GM23338 (cell line): ENCODE measurements around the gene DPP3. TPM values are rescaled to one million over a fixed set of nuclear protein-coding genes. Genes with fewer than 3 reads are reported as not detected.

Experiments
- ATAC-seq: fragments of 200-7000 bp; cut with Tn5 transposase; 3 replicates; pipeline ENCODE4 v1.9.1; 2020
- DNase-seq: peaks from one replicate; pipeline ENCODE4 v3.0.0-alpha.2; 2015; ENCODE audit warnings: low spot score
- H2AFZ ChIP-seq: fragments of 200-600 bp; sonication (generic); 2 replicates; pipeline ENCODE4 v1.8.0; 2016; ENCODE audit warnings: antibody characterized with exemption, mild to moderate bottlenecking, moderate library complexity
- H3F3A ChIP-seq: fragments of 200-600 bp; sonication (generic); replicated peaks from 2 replicates; pipeline ENCODE4 v1.8.0; 2017; ENCODE audit warnings: antibody characterized with exemption, mixed run types, low read depth
- H3K27ac ChIP-seq: fragments of 200-600 bp; sonication (generic); 2 replicates; pipeline ENCODE4 v1.6.1; 2016; ENCODE audit warnings: low read depth
- H3K27me3 ChIP-seq: fragments of 200-600 bp; sonication (generic); 2 replicates; pipeline ENCODE4 v1.8.0; 2016; ENCODE audit warnings: mild to moderate bottlenecking, mixed run types, moderate library complexity; ENCODE audit not compliant: insufficient read depth
- H3K36me3 ChIP-seq: fragments of 200-600 bp; sonication (generic); 2 replicates; pipeline ENCODE4 v1.8.0; 2016; ENCODE audit warnings: mild to moderate bottlenecking; ENCODE audit not compliant: insufficient read depth
- H3K4me1 ChIP-seq: fragments of 200-600 bp; sonication (generic); 2 replicates; pipeline ENCODE4 v1.8.0; 2016; ENCODE audit warnings: mild to moderate bottlenecking, moderate library complexity; ENCODE audit not compliant: insufficient read depth
- H3K4me2 ChIP-seq: fragments of 200-600 bp; sonication (generic); 2 replicates; pipeline ENCODE4 v1.7.1; 2017; ENCODE audit warnings: mixed run types
- H3K4me3 ChIP-seq: fragments of 200-600 bp; sonication (generic); 2 replicates; pipeline ENCODE4 v1.6.1; 2016; ENCODE audit warnings: mixed run types
- H3K79me2 ChIP-seq: fragments of 200-600 bp; sonication (generic); replicated peaks from 2 replicates; pipeline ENCODE4 v1.8.0; 2017; ENCODE audit warnings: mild to moderate bottlenecking; ENCODE audit not compliant: insufficient read depth
- H3K9me2 ChIP-seq: fragments of 200-600 bp; sonication (generic); 2 replicates; pipeline ENCODE4 v1.8.0; 2017; ENCODE audit not compliant: insufficient read depth
- H4K20me1 ChIP-seq: fragments of 200-600 bp; sonication (generic); replicated peaks from 2 replicates; pipeline ENCODE4 v1.8.0; 2017; ENCODE audit warnings: mild to moderate bottlenecking; ENCODE audit not compliant: insufficient read depth
- H3K27ac Mint-ChIP-seq: 2 replicates; pipeline ENCODE4 v1.8.0; 2020; ENCODE audit warnings: inconsistent platforms, mild to moderate bottlenecking, moderate library complexity, mixed read lengths
- H3K27me3 Mint-ChIP-seq: 3 replicates; pipeline ENCODE4 v1.8.0; 2022; ENCODE audit warnings: low read depth, mild to moderate bottlenecking, moderate library complexity, mixed read lengths, inconsistent platforms; ENCODE audit not compliant: insufficient read depth, poor library complexity
- H3K36me3 Mint-ChIP-seq: 3 replicates; pipeline ENCODE4 v1.8.0; 2021; ENCODE audit warnings: low read depth, mild to moderate bottlenecking, inconsistent platforms, moderate library complexity, mixed read lengths
- H3K4me1 Mint-ChIP-seq: 3 replicates; pipeline ENCODE4 v1.8.0; 2020; ENCODE audit warnings: mild to moderate bottlenecking, inconsistent platforms, mixed read lengths
- H3K4me3 Mint-ChIP-seq: 3 replicates; pipeline ENCODE4 v1.8.0; 2021; ENCODE audit warnings: moderate library complexity, mild to moderate bottlenecking, inconsistent platforms, mixed read lengths
- H3K9me3 Mint-ChIP-seq: 3 replicates; pipeline ENCODE4 v1.8.0; 2020; ENCODE audit warnings: moderate library complexity, mild to moderate bottlenecking, inconsistent platforms, mixed read lengths
- CTCF ChIP-seq, 2 experiments: fragments of 200-600 bp in 1 of 2; sonication (generic) in 1 of 2; conservative IDR thresholded peaks; 2 replicates each; pipeline versions ENCODE4 v1.5.1 to v1.6.1; 2016 to 2017; ENCODE audit warnings: antibody characterized with exemption in 2 of 2, low read depth in 2 of 2, mild to moderate bottlenecking in 2 of 2, moderate library complexity in 1 of 2
- ETS1 ChIP-seq: IDR thresholded peaks from 2 replicates; pipeline ENCODE4 v1.6.1; 2016; ENCODE audit warnings: antibody characterized with exemption
- EZH2phosphoT487 ChIP-seq: fragments of 200-600 bp; sonication (generic); IDR thresholded peaks from one replicate; pipeline ENCODE4 v1.8.1; 2018; ENCODE audit warnings: antibody characterized with exemption; ENCODE audit not compliant: unreplicated experiment
- POLR2AphosphoS5 ChIP-seq: IDR thresholded peaks from 2 replicates; pipeline ENCODE4 v1.6.1; 2016; ENCODE audit warnings: antibody characterized with exemption, low read depth
- ZNF114 ChIP-seq: fragments of 250-450 bp; sonication (Bioruptor Pico); IDR thresholded peaks from 2 replicates; pipeline ENCODE4 v1.5.0; 2020; ENCODE audit warnings: mild to moderate bottlenecking, moderate library complexity
- polyA plus RNA-seq: library from polyadenylated mRNA; unstranded; fragments of >200 nt; fragmentation: Nextera tagmentation; extraction: Ambion mirVana; gene quantifications from 2 replicates; pipeline ENCODE4 v1.2.1, GENCODE V29; 2016
- total RNA-seq: library from RNA; depleted of rRNA; stranded (reverse); fragments of >200 nt; shearing (Covaris generic); gene quantifications from 2 replicates; pipeline ENCODE4 v1.2.3, GENCODE V29; 2014
- TF ChIP-seq, protein P1 (sequence below): fragments of 250-450 bp; sonication (Bioruptor Pico); IDR thresholded peaks from 2 replicates; pipeline ENCODE4 v1.5.0; 2020; ENCODE audit warnings: mild to moderate bottlenecking, moderate library complexity
- TF ChIP-seq, protein P2 (sequence below): IDR thresholded peaks from one replicate; pipeline ENCODE4 v1.6.1; 2018; ENCODE audit warnings: antibody characterized with exemption; ENCODE audit not compliant: unreplicated experiment

The DPP3 gene
- total and polyA plus RNA-seq, 2 experiments from 2014 or later = 22.7 to 85.9 TPM

GRCh38 chr11:66472054-66472453 is 8.2 kb upstream of the DPP3 start (continued):
- TF ChIP-seq, protein P1, sequence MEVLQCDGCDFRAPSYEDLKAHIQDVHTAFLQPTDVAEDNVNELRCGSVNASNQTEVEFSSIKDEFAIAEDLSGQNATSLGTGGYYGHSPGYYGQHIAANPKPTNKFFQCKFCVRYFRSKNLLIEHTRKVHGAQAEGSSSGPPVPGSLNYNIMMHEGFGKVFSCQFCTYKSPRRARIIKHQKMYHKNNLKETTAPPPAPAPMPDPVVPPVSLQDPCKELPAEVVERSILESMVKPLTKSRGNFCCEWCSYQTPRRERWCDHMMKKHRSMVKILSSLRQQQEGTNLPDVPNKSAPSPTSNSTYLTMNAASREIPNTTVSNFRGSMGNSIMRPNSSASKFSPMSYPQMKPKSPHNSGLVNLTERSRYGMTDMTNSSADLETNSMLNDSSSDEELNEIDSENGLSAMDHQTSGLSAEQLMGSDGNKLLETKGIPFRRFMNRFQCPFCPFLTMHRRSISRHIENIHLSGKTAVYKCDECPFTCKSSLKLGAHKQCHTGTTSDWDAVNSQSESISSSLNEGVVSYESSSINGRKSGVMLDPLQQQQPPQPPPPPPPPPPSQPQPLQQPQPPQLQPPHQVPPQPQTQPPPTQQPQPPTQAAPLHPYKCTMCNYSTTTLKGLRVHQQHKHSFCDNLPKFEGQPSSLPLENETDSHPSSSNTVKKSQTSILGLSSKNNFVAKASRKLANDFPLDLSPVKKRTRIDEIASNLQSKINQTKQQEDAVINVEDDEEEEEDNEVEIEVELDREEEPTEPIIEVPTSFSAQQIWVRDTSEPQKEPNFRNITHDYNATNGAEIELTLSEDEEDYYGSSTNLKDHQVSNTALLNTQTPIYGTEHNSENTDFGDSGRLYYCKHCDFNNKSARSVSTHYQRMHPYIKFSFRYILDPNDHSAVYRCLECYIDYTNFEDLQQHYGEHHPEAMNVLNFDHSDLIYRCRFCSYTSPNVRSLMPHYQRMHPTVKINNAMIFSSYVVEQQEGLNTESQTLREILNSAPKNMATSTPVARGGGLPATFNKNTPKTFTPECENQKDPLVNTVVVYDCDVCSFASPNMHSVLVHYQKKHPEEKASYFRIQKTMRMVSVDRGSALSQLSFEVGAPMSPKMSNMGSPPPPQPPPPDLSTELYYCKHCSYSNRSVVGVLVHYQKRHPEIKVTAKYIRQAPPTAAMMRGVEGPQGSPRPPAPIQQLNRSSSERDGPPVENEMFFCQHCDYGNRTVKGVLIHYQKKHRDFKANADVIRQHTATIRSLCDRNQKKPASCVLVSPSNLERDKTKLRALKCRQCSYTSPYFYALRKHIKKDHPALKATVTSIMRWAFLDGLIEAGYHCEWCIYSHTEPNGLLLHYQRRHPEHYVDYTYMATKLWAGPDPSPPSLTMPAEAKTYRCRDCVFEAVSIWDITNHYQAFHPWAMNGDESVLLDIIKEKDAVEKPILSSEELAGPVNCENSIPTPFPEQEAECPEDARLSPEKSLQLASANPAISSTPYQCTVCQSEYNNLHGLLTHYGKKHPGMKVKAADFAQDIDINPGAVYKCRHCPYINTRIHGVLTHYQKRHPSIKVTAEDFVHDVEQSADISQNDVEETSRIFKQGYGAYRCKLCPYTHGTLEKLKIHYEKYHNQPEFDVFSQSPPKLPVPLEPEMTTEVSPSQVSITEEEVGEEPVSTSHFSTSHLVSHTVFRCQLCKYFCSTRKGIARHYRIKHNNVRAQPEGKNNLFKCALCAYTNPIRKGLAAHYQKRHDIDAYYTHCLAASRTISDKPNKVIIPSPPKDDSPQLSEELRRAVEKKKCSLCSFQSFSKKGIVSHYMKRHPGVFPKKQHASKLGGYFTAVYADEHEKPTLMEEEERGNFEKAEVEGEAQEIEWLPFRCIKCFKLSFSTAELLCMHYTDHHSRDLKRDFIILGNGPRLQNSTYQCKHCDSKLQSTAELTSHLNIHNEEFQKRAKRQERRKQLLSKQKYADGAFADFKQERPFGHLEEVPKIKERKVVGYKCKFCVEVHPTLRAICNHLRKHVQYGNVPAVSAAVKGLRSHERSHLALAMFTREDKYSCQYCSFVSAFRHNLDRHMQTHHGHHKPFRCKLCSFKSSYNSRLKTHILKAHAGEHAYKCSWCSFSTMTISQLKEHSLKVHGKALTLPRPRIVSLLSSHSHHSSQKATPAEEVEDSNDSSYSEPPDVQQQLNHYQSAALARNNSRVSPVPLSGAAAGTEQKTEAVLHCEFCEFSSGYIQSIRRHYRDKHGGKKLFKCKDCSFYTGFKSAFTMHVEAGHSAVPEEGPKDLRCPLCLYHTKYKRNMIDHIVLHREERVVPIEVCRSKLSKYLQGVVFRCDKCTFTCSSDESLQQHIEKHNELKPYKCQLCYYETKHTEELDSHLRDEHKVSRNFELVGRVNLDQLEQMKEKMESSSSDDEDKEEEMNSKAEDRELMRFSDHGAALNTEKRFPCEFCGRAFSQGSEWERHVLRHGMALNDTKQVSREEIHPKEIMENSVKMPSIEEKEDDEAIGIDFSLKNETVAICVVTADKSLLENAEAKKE (CRISPR knock-in tag) = no peak
- TF ChIP-seq ETS1 = no peak
- TF ChIP-seq, protein P2, sequence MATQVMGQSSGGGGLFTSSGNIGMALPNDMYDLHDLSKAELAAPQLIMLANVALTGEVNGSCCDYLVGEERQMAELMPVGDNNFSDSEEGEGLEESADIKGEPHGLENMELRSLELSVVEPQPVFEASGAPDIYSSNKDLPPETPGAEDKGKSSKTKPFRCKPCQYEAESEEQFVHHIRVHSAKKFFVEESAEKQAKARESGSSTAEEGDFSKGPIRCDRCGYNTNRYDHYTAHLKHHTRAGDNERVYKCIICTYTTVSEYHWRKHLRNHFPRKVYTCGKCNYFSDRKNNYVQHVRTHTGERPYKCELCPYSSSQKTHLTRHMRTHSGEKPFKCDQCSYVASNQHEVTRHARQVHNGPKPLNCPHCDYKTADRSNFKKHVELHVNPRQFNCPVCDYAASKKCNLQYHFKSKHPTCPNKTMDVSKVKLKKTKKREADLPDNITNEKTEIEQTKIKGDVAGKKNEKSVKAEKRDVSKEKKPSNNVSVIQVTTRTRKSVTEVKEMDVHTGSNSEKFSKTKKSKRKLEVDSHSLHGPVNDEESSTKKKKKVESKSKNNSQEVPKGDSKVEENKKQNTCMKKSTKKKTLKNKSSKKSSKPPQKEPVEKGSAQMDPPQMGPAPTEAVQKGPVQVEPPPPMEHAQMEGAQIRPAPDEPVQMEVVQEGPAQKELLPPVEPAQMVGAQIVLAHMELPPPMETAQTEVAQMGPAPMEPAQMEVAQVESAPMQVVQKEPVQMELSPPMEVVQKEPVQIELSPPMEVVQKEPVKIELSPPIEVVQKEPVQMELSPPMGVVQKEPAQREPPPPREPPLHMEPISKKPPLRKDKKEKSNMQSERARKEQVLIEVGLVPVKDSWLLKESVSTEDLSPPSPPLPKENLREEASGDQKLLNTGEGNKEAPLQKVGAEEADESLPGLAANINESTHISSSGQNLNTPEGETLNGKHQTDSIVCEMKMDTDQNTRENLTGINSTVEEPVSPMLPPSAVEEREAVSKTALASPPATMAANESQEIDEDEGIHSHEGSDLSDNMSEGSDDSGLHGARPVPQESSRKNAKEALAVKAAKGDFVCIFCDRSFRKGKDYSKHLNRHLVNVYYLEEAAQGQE = no peak

- no peak for DNase-seq
- no peaks in the 10 kb centered on the region; the same call in 1 of the 2 replicates for H3K36me3 ChIP-seq
- H3K27ac ChIP-seq = no peak overlapping the region
- peaks cover 20% of the 10 kb centered on the region for H3K4me1 ChIP-seq
- no peak for ATAC-seq
- no peak overlapping the region for H3K4me3 ChIP-seq
- no peaks in the 10 kb centered on the region; the same call in 1 of the 2 replicates for H4K20me1 ChIP-seq
- no peaks in the 10 kb centered on the region for H3K9me2 ChIP-seq
- H3K79me2 ChIP-seq = no peaks in the 10 kb centered on the region
- H3K4me1 Mint-ChIP-seq = peaks cover 35% of the 10 kb centered on the region
- no peak overlapping the region; the same call in 2 of the 3 replicates for H3K4me3 Mint-ChIP-seq
- no peak overlapping the region for H2AFZ ChIP-seq
- H3K27me3 ChIP-seq = no peaks in the 10 kb centered on the region
- 0 out of 2 replicates have a peak, but pooled peaks cover 9% of the 10 kb centered on the region for H3F3A ChIP-seq
- peaks cover 8% of the 10 kb centered on the region for H3K27me3 Mint-ChIP-seq
- no peak overlapping the region for H3K4me2 ChIP-seq
- H3K36me3 Mint-ChIP-seq = peaks cover 3% of the 10 kb centered on the region; the same call in 1 of the 3 replicates
- no peaks in the 10 kb centered on the region for H3K9me3 Mint-ChIP-seq
- no peak overlapping the region for H3K27ac Mint-ChIP-seq
- no peak for TF ChIP-seq CTCF (conservative IDR thresholded peaks at IDR 0.05; ENCODE audit: low read depth in 2 of 2)
- TF ChIP-seq ETS1 = no peak
- no peak for TF ChIP-seq POLR2AphosphoS5
- TF ChIP-seq EZH2phosphoT487 = no peak
- no peak for TF ChIP-seq ZNF114 (CRISPR knock-in tag)
Measured at GRCh38 chr11:66473167-66473566, 7.1 kb upstream of the DPP3 start.
